ENCODE data around the gene CSGALNACT2.

DNA sequence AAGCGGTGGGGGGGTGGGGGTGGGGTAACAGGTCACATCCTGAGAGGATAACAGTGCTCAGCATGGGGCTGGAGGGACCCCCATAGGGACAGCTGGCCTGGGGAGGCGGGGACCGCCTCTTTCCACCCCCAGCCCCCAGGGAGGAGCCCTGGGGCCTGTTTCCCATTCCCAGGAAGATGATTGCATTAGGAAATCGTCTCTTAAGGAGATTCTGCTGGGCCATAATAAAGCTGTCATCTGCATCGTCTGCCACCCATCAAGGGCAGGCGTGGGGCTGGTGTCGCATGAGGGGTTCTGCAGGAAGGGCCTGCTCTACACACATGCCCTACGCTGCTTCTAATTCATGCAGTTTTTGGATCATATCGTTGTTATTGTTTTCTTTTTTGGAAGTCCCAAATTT is 44.2 kb upstream of the CSGALNACT2 start:
- TF ChIP-seq FOXM1 (IDR thresholded peaks at IDR 0.05; ENCODE audit: borderline replicate concordance, low read depth) (no peak), YY1 (IDR thresholded peaks at IDR 0.05; ENCODE audit: low read depth) (no peak), NFIC (IDR thresholded peaks at IDR 0.05) (no peak), CEBPB (IDR thresholded peaks at IDR 0.05) (no peak)
